Osteocyte (in vitro differentiated cells): ENCODE data around the gene BEND7. TPM values are rescaled to one million over a fixed set of nuclear protein-coding genes. Genes with fewer than 3 reads are reported as not detected.

ENCODE experiments used
- DNase-seq: peaks from one replicate; pipeline ENCODE4 v3.0.0; 2021; ENCODE audit warnings: mixed read lengths; ENCODE audit not compliant: unreplicated experiment; ENCODE audit errors: extremely low spot score
- H3K27ac Mint-ChIP-seq: one replicate; pipeline ENCODE4 v1.8.0; 2021; ENCODE audit warnings: mild to moderate bottlenecking, mixed read lengths; ENCODE audit not compliant: unreplicated experiment
- H3K27me3 Mint-ChIP-seq: one replicate; pipeline ENCODE4 v1.8.0; 2021; ENCODE audit warnings: mixed read lengths; ENCODE audit not compliant: unreplicated experiment
- H3K36me3 Mint-ChIP-seq: one replicate; pipeline ENCODE4 v1.8.0; 2021; ENCODE audit warnings: mixed read lengths; ENCODE audit not compliant: unreplicated experiment
- H3K4me1 Mint-ChIP-seq: one replicate; pipeline ENCODE4 v1.8.0; 2021; ENCODE audit warnings: mixed read lengths; ENCODE audit not compliant: unreplicated experiment
- H3K4me3 Mint-ChIP-seq: one replicate; pipeline ENCODE4 v1.8.0; 2021; ENCODE audit warnings: mild to moderate bottlenecking, moderate library complexity, mixed read lengths; ENCODE audit not compliant: unreplicated experiment
- H3K9me3 Mint-ChIP-seq: one replicate; pipeline ENCODE4 v1.8.0; 2021; ENCODE audit warnings: mixed read lengths; ENCODE audit not compliant: unreplicated experiment
- CTCF ChIP-seq: fragments of 200-600 bp; sonication (generic); IDR thresholded peaks from 2 replicates; pipeline ENCODE4 v1.5.0; 2021; ENCODE audit warnings: antibody characterized with exemption, mild to moderate bottlenecking, moderate library complexity
- total RNA-seq: library from RNA; stranded (reverse); gene quantifications from 2 replicates; pipeline ENCODE4 v1.2.1, GENCODE V29; 2021

Gene BEND7
- total RNA-seq, 1 donor from 2014 or later: 12.4 TPM

GRCh38 chr10:13396369-13396768, 132.4 kb downstream of the BEND7 start:
- Mint-ChIP-seq H3K4me3 (no peak overlapping the region), H3K27ac (no peak overlapping the region), H3K4me1 (no peaks in the 10 kb centered on the region), H3K27me3 (peaks cover 42% of the 10 kb centered on the region), H3K9me3 (peaks cover 8% of the 10 kb centered on the region), H3K36me3 (no peaks in the 10 kb centered on the region)
- no peak for DNase-seq
- no peak for TF ChIP-seq CTCF

- no peak for TF ChIP-seq CTCF
- peaks cover 37% of the 10 kb centered on the region for H3K27me3 Mint-ChIP-seq
- H3K4me1 Mint-ChIP-seq: no peaks in the 10 kb centered on the region
Observed at GRCh38 chr10:13395540-13395939, 133.3 kb downstream of the BEND7 start.

GRCh38 chr10:13393640-13394039, 135.2 kb downstream of the BEND7 start:
- no peak overlapping the region for H3K27ac Mint-ChIP-seq
- peaks cover 42% of the 10 kb centered on the region for H3K27me3 Mint-ChIP-seq
- no peaks in the 10 kb centered on the region for H3K4me1 Mint-ChIP-seq
- H3K4me3 Mint-ChIP-seq: no peak overlapping the region
- no peaks in the 10 kb centered on the region for H3K9me3 Mint-ChIP-seq
- no peak for TF ChIP-seq CTCF
- DNase-seq: no peak
- H3K36me3 Mint-ChIP-seq: no peaks in the 10 kb centered on the region

More at GRCh38 chr10:13395540-13395939, 133.3 kb downstream of the BEND7 start:
- no peak for DNase-seq
- Mint-ChIP-seq H3K4me3 (no peak overlapping the region), H3K9me3 (peaks cover 8% of the 10 kb centered on the region), H3K36me3 (no peaks in the 10 kb centered on the region), H3K27ac (no peak overlapping the region)

GRCh38 chr10:13392701-13393100, 136.1 kb downstream of the BEND7 start:
- Mint-ChIP-seq H3K4me3 (no peak overlapping the region), H3K9me3 (no peaks in the 10 kb centered on the region), H3K4me1 (no peaks in the 10 kb centered on the region), H3K36me3 (no peaks in the 10 kb centered on the region), H3K27ac (no peak overlapping the region), H3K27me3 (peaks cover 48% of the 10 kb centered on the region)
- DNase-seq: no peak
- no peak for TF ChIP-seq CTCF

Other genes with a start within 250 kb of the BEND7 start
- 21.6 and 22.1 TPM in 2 replicates for gene PHYH, start 228.9 kb downstream of the BEND7 start, total RNA-seq
- gene SEPHS1, start 180.7 kb downstream of the BEND7 start, total RNA-seq: 67.5 and 72.1 TPM in 2 replicates
- gene PRPF18, start 58.0 kb upstream of the BEND7 start, total RNA-seq: 17.9 and 19.2 TPM in 2 replicates